Suppressor macrophage treated with lipopolysaccharide for 1 hour (primary cell): Measurements from ENCODE around the gene AP5B1.

Source experiments
- DNase-seq, 3 donors: peaks; one replicate each; pipeline ENCODE4 v3.0.0-alpha.2; 2020 to 2022

AP5B1 gene, protein sequence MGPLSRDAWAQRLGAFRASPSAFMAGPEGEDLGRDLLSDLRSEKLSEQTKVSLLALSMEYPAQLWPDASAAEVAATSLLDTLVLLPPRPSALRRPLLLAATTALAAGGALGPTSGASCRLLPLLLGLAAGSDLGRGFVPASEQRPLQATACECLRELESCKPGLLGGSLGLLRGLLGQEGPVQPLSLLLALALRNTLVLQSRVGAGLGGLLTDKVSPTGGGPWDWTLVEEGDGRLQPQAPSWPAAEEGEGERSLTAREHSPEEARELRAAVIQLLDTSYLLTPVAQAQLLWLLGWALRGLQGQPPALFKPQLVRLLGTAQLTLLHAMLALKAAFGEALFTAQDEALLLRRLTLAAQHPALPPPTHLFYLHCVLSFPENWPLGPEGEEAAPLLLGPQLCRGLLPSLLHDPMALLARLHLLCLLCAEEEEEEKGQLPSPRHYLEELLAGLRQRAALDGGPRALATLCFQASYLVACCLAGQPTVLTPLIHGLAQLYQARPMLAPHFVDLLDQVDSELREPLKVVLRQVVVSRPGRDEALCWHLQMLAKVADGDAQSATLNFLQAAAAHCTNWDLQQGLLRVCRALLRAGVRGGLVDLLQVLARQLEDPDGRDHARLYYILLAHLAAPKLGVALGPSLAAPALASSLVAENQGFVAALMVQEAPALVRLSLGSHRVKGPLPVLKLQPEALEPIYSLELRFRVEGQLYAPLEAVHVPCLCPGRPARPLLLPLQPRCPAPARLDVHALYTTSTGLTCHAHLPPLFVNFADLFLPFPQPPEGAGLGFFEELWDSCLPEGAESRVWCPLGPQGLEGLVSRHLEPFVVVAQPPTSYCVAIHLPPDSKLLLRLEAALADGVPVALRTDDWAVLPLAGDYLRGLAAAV

DNA sequence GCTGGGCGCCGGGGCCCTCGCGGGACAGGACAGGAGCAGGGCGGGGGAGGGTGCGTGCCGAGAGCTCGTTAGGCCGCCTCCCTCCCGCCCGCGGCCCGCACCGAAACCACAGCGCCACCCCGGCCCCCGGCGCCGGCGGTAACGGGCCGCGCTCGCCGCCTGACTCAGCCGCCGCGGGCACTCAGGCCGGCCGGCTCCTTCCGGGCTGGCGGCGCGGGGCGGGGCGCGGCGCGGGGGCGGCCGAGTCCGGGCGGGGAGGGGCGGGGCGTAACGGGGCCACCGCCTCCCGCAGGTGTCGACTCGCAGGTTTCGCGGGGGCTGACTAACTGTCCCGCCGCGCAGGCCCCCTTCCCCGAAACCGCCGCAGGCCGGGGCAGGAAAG lies at the start of gene AP5B1:
Gene AP5B1 (minus strand): TSS at position 207 of the 382 bp plus-strand sequence. CDS start 385 bp downstream, outside the sequence.
- DNase-seq: peak; percentile 79 to 94 (median 91)

DNA sequence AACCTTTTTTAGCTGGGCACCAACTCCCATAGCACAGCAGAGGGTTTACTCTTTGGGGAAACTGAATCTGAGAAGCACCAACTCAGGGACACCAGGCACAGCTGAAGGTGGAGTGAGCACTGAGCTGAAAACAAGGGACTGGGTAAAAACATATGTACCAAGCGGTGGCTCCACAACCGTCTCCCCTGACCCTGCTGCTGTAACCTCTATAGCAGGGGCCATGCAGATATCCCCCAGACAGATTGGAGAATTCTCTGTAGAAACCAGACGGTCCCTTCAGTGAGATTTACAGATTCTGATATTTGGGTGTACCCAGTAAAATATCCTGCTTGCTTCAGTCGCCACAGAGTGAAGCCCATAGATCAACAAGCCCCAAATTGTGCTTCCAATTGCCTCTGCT lies 48.7 kb upstream of the AP5B1 start:
- no peak for DNase-seq

DNA sequence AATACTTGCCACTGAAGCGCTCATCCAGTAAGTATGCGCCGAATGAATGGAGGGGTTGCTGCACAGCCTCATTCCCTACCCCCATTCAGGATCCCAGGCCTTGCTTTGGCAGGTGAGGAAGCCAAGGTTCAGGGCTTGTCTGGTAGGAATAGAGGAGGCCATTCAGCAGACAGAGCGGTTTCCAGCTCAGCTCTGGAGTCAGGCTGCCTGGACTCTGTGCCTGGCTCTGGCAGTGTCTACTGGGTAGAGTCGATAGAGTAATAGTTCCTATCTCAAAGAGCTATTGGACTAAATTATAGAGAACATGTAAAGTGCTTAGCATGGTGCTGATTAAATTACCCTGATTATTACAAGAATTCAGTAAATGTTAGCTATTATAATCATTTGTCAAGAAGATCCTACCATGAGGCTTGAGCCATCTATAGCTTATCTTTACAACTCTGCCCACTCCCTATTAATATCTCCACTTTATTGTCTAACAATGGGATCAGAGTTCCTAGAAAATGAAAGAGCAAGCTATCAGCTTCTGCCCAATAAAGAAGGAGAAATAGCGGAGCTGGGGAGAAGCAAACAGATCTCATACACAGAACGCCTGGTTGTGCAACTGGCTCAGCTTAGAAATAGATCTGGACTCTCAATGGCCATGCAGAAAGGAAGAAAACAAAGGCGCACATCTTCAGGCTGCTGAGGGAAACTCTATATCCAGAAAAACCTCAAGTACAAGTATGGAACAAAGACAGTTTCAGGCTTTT lies 46.4 kb upstream of the AP5B1 start:
- no peak for DNase-seq

DNA sequence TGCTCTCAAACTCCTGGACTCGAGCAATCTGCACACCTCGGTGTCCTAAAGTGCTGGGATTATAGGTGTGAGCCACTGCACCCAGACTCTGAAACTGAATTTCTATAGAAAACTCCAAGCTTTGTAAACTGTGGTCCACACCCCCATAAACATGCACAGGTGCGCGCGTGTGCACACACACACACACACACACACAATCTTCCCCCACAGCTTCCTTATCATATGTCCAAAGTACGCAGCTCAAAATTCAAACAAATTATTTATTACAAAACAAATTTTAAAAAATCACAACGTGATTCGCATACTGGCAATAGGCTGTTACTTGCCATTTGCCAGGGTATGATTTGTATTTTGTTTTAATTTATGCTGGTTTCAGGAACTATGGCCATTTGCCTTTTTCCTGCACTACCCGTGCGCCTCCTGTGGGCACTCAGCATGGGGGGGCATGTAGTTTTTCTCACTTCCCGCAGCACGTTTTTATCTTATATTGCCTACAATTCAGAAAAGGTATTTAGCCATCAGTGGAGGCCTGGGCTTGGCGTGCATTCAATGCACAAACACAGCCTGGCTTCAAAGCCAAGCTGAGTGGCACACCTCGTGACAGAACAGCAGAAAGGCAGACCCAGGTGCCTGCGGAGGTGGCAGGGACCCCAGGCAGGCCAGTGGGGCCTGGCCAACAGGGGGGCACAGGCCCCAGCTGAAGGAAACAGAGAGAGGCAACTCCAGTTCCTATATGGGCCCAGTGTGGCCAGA lies 42.2 kb upstream of the AP5B1 start:
- no peak for DNase-seq

DNA sequence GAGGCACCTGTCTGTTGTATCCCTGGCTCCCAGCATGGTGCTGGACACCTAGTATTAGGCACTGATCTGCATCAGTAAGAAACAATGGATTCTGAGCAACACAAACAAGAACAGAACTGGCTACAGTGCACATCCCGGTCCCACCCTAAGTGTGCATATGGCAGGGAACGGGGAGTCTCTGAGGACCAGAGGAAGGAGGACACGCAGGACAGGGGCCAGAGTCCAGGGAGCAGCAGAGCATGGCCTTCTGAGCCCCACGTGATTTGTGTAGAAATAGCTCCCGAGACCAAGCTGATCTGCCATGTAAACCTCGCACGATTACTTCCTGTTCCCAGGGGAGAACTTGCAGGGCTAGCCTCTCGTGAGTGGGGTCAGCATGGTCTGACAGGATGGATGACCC lies 40.3 kb upstream of the AP5B1 start:
- peak; percentile 31 to 43 (median 34) for DNase-seq

DNA sequence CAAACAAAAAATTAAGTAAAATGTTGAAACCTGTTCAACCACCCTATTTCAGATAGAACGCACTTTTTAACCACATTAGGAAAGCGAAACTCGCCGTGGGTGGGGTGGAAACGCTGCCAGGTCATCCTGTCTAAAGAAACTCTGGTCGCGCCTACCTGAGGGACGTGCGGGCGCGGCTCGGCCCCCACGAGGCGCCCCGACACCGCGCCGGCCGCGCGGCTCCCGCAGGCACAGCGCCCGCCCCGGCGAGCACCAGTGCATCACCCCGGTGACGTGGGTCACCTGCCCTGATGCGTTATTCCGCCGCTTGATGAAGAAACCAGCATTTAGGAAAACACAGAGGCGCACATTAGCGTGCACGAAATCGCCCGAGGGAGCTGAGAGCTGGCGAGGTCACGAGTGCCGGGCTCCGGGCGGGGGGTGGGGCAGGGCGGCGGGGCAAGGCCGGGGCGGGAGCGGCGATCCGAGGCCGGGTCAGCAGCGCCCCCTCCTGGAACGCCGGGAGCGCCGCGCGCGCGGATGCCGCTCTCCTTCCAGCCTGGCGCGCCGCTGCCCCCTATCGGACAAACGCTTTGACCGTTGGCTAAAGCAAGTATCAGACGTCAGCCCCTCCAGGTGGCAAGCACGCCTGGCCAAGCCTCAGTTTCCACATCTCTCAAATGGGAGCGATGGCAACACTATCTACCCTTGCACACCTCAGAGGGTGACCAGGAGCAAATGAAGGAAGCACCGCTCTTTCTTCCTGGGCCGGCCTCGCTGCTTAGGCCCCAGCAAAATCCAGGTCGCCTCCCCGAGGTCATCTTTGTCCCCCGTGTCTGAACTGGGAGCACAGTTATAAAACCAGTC lies 37.3 kb upstream of the AP5B1 start:
- peak; percentile 93 to 98 (median 97) for DNase-seq

DNA sequence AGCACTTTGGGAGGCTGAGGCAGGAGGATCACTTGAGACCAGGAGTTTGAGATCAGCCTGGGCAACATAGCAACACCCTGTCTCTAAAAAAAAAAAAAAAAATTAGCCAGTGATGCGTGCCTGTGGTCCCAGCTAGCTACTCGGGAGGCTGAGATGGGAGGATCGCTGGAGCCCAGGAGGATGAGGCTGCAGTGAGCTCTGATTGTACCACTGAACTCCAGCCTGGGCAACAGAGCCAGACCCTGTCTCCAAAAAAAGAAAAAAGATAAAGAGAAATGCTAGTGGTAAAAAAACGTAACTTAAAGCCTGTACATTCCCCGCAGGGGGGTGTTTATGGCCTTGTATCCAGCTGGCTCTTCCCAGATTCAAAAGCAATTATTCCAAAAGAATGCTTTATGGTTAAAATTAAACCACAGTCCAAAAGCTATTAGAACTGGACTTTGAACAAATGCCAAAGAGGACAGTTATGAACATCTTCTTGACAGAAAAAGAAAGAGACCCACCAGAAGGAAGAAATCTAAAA lies 36.6 kb upstream of the AP5B1 start:
- peak in 2 of 3 donors; percentile 20 to 28 for DNase-seq

DNA sequence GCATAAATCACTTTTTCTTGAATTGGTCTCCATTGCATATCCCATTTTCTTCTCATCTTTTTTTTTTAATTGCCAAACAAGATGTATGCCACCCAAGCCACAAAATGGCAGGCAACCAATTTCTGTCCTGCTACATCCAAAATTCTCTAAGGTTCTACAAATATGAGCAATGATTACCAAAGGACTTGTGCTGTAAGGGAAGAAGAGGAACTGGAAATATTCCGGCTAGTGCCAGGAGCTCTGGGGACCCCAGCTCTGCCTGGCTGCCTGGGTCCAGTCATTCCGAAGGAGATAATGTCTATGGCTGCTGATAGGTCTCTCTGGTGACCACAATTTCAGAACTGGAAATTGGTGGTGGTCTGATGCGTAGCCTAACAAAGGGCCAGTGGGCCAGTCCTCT lies 35.9 kb upstream of the AP5B1 start:
- DNase-seq: peak; percentile 67 to 75 (median 67)

DNA sequence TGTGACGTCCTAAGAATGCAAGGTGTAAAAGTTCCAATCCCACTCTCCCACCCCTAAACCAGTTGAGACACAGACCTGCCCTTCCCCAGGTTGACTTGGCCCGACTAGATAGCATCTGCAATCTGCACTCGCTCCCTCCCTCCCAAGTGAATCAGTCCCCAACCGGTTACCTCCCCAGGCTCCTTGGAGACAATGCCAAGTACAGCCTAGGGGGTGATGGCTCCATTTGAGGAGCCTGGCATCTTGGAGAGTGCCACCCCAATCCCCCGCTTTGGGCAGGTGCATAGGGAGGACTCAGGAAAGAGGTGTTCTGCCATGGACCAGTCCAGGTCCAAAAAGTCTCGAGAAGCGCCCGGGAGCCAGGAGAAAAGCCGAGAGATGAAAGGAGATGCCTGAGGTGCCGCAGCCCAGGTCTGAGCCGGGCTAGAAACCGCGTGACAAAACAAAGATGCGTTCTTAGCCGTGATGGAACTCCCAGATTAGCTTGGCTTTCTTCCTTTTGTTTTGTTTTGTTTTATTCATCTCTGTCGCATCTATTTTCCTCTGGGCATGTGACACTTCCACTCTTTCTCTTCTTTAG lies 34.3 kb upstream of the AP5B1 start:
- DNase-seq: no peak

DNA sequence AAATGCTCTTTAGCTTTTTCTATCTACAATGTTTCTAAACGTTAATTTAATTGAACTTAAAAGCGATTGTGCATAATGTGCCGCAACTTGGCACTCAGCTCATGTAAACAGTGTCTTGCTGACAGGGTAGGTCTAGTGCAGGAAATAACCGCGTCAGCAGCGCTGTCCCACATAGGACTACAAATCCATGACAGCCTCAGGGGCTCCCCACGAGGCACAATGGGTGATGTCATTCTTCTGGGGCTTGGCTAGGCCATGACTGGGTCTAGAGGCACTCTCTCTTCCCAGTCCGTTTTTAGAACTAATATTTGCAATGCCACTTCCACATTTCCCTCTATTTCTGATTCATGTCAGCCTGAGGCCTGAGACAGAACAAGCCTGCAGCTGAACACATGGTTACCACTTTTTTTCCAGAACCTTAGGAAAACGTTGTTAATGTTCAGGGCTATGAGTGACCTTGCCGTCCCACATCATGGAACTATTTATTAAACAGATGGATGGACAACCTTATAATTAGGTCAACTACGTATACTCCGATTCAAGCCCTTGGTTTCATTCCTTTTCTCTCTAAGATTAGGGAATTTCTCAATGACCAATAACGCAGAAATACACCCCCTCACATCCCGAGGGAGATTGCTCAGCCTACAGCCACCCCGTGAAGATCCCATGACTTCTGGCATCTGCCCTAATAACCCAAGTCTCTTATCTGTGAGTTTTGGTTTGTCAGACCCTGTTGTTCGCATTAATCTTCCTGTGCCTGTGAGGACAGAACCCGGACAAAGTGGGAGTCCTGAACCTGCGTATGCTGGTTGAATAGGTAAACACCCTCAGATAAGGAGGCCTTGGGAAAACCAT lies 33.6 kb upstream of the AP5B1 start:
- DNase-seq: peak; percentile 96 to 99 (median 97)

DNA sequence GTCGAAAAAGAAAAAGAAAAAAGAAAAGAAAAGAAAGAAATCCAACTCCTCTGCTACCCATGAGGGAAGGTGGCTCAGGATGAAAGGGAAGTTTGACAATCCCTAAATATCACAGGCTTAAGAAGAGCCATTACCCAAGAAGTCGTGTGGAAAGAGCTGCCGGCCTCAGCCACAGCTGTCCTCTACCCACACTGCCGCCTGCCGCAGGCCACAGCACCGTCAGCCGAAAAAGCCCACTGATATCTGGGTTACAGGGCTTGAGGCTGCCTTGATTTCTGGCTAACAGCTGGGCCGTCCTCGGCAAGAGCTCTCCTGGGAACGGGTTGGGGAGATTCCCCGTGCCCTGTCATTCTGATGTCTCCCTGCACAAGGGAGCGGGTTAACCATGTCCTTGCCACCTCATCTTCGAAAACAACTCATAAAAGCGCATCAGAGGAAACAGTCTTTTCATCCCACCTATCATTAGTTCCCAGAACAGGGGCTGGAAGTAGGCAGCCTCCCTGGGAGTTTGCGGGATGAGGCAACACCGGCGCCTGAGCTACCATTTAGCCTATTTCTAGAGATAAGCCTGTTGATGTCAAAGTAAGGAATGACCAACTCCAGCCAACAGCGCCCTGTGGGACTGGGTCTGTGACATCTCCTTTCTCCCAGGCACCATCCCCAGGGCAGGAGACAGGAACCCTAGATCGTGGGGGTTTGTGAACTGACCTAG lies 31.1 kb upstream of the AP5B1 start:
- peak; percentile 67 to 82 (median 68) for DNase-seq

DNA sequence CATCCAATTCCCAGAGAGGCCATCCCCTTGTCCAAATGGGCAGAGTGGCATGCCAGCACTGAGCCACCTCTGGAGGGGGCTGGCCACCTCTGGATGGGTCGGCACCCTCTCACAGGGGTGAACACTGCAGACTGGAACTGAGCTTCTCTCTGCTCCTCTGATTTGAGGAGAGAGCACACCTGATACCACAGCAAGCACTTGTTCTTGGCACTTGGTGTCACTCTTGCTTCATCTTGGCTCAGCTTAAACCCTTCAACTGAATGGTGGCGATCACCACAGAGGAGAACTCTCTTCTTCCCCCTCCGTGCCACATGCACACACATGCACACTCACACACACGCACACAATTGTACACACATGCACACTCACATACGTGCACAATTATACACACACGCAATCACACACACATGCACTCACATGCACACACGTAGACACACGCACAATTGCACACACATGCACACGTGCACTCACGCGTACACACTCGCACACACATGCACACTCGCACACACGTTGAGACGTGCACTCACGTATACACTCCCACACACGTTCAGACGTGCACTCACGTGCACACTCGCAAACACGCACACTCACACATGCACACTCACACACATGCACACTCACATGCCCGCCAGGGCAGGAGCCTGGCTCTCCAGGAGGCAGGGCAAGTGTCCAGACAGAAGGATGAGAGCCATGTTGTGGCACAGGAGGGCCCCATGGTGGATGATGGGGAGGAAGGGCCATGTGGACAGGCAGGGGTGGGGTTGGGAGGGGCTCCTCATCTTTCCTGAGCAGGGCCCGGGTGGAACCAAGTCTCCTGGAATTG lies 29.5 kb upstream of the AP5B1 start:
- no peak for DNase-seq

DNA sequence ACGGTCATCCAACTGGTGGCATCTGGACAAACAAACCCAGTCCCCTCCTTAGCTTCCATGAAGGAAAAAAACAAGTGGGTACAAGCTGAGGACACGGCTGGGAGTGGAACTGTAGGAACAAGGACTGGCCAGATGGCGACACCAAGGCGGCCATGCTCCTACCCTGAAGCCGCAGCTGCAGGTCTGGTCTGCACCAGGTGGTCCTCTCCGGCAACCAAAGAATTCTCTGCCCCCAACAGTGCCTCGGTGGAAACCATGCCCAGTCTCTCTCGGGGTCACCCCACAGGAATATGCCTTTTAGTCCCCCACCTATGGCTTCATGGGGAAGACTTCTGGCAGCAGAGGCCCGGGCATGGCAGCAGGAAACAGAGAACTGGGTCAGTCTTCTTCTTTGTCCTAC lies 28.7 kb upstream of the AP5B1 start:
- DNase-seq: no peak

DNA sequence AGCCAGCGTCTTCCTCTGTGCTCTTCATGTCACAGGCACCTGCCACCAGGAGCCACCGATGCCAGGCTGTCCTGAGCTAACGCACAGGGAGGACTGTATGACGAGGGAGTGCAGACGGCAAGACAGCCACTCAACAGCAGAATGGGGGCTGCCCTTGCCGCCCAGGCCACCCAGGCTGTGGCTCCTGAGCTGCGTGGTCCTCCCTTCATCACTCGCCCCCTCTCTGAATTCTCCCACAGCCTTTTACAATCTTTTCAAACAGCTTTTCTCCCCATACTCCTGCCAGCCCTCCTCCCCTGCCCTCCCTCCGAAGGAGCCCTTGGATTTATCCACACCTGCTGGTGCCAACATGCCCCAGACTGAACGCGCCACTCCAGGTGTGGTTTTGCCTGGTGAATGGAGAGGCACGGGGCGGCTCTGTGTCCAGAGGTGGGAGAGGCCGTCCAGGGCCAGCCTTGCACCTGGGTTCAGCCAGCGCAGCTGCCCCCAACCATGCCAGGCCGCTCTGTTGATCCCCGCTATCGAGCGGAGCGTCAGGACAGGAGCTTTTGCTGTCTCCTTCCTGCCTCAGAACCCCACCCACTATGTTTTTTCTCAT lies 28.1 kb upstream of the AP5B1 start:
- no peak for DNase-seq

DNA sequence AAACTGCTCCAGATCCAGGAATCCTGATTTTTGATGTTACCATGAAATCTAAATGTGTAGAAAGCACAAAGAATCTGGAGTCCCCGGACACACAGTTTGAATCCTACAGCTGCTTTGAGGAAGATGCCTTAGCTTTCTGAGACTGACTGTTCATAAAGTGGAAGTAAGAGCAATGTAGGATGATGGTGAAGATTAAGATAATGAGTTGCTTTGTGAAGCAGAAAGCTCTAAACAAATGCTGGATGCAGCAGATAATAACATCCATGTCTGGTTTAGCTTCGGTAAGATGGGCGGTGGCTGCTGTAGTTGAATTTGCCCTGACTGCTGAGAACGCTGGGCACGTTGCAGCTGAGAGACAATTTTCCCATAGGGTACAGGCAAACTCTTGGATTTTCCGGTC lies 26.2 kb upstream of the AP5B1 start:
- DNase-seq: no peak

DNA sequence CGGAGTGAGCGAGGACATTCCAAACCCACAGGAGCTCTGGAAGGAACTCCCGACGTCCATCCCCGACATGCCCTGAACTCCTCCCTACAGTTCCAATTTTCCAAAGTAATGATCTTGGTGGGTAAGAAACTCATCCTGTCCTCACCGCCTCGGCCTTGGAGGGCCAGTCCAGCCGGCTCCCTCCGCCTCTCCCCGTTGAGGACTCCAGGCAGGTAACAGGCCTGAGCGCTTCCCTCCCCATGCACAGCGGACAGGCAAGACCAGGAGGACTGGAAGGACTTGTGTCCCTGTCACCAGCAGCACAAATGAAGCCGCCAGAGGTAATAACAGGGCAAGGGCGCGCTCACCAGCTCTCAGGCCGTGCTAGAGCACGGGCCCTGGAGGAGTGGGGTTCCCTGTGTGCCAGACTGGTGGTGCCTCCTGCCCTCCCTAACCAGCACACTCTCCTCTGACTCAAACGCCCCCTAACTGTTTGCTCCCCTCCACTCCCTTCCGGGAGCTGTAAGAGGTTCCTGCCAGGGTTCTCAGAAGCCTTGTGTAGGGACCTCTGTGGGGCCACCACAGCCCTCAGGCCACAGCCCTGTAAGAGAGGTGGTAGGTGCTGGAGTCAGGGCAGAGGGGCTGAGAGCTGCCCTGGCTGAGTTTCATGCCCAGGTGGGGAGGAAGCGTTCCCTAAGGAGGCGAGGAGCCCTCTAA lies 23.2 kb upstream of the AP5B1 start:
- no peak for DNase-seq

DNA sequence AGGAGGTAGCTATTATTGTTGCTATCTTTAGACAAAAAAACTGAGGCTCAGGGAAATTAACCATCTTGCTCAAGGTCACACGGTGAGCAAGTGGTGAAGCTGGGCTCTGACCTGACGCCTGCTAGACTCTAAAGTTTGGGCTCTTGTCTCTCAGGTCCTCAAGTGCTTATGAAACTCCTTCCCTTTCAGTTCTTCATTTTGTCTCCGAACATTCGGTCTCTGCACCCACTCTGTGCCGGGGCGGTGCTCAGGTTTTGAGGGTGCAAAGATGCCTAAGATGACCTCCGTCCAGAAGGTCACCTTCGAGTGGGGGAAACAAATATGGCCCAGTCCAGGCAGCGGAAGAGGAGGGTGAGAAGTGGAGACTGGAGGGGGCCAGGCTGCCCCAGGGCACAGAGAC lies 22.1 kb upstream of the AP5B1 start:
- no peak for DNase-seq
